HG03108 (cell line): Measurements from ENCODE around the gene SRC.

Source experiments
- ATAC-seq: cut with Tn5 transposase; IDR thresholded peaks from one replicate; pipeline ENCODE4 v1.9.1; 2021; ENCODE audit warnings: moderate library complexity; ENCODE audit not compliant: unreplicated experiment

The SRC gene

GRCh38 chr20:37442547-37442946 lies 96.6 kb downstream of the SRC start:
- ATAC-seq = no peak

GRCh38 chr20:37442986-37443385 lies 97.0 kb downstream of the SRC start:
- no peak for ATAC-seq

DNA sequence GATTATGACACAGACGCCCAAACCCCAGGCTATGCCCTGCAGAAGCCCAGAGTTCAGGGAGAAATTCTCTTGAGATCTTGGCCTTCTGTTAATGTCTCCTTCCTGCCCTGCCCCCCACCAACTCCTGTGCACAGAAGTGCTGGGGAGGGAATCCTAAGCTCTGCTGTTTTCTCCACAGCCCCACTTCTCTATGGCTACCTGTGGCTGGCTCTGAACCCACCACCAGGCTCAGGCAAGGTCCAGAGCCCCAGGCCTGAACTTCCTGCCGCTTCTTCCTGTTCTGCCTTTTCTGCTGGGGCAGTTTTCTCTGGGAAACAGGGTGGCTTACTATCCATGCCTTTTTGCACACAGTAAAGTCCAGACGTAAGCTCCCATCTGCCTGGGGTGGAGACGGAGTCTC lies 97.7 kb downstream of the SRC start:
- ATAC-seq = no peak

DNA sequence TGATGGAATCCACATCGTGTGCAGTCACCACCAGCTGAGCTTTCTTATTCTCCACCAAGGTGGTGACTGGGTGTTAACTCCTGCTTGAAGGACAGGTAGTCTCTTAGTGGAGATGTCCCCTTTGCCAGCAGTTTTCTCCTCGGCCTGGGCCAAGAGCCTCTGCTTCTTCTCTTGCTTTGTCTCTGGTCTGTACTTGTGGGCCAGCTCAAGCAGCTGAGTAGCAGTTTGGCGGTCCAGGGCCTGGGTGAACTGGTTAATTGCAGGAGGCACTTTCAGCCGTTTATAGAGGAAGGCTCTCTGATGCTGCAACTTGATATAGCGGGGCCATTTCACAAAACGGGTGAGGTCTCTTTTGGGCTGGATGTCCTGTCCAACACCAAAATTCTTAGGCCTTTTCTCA lies 99.1 kb downstream of the SRC start:
- ATAC-seq = no peak

GRCh38 chr20:37446286-37447032 lies 100.5 kb downstream of the SRC start:
- no peak for ATAC-seq

DNA sequence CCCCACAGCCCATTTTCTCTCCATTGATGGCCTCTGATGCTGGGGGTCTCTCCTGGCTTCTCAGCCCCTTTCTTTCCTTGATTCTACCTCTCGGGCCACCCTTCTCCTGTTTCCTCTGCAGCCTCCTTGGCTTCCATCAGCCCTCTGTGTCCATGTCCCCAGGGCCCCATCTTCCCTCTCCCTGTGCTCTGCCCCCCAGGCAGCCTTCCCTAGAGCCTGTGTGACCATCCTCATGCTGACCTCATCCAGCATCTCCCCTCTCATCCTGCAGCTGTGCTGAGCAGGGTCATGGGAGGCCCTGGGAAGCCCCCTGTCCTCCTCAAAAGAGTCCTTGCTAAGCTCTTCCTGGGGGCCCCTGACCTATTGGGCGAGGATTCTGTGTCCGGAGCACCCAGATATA lies 101.7 kb downstream of the SRC start:
- ATAC-seq = no peak

DNA sequence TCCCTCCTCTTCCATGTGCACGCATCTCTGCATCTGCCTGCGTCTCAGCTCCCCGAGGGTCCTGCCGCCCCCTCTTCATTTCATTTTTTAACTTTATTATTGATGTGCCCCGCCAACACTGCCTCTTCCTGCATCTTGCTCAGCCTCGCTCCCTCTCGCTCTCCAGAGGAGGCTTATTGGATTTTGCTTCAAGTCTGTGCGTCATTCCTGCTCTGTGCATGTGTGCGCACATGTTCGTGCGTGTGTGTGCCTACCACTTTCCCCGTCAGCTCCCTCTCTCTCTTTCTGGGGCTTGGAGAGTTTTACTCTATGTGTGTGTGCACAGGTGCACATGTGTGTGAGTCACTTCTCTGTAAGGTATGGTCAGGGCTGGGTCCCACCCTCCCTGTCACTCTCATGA lies 103.3 kb downstream of the SRC start:
- no peak for ATAC-seq

GRCh38 chr20:37450344-37450743 lies 104.4 kb downstream of the SRC start:
- no peak for ATAC-seq

DNA sequence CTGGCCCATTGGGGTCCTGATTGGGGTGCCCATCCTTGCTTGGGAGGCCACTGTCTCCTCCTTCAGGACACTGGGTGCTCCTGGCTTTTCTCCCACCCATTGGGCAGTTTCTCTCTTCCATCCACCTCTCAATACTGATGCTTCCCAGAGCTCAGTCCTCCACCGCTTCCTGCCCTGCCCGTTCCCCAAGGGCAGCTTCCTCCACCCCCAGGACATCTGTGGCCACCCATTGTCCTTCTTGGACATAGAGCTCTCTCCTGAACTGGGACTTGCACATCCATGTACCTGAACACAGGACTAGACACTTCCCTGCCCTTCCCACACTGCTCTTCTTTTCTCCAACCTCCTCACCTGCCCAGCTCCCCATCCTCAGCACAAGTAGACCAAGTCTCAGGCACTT lies 105.7 kb downstream of the SRC start:
- ATAC-seq = no peak

DNA sequence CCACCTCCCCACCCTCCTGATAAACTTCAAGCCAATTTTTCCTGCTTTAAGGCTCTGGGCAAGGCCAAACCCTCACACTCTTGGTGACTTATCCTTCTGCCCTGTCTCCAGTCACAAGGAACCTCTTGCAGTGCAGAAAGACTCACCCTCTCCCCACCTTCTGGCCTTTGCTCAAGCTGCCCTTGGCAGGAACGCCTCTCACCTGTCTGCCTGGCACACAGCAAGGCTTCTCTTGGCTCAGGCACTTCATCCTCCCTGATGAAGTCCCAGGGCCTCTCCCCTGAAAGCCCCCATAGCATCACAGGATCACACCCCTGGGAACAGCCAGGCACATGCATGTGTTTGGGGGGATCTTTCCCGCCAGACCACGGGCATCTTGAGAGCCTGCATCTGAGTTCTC lies 106.3 kb downstream of the SRC start:
- no peak for ATAC-seq

DNA sequence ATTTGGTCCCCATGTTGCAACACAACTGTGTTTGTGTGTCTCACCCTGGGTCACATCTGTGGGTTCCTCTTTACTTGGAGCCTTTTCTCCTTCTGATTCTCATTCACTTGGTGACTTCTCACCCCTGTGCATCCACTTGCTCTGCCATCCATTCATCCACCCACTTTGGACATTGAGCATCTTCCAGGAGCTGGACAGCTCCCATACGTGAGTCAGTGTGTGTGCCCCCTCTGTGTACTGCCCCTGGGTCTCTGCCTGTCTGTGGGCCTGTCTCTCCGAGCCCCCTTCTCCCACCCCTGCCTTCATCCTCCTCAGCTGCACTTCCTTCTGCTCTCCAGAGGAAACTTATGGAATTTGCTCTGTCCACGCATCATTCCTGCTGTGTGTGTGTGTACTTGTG lies 107.3 kb downstream of the SRC start:
- ATAC-seq = no peak

DNA sequence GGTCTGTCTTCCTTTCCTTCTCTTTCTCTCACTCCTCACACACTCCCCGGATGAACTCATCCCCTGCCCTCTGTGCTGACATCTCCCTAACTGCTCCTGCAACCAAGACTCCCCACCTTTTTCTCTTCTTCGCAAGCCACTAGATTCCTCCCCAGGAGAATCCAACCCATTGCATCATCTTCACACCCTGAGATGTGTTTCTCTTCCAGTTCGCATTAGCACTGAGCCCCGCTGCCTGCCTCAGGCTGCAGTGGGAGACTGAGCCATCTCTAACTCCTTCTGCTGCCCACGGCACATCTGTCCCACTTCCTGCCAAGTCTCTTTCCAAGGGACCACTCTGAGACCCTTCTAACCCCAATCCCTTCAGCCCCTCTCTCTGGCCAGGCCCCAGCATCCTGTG lies 107.9 kb downstream of the SRC start:
- no peak for ATAC-seq

- no peak for ATAC-seq
These were observed 108.9 kb downstream of the SRC start for GRCh38 chr20:37454636-37455385.
